ENCODE results near the gene MAP1LC3B. TPM values are rescaled to one million over a fixed set of nuclear protein-coding genes. Genes with fewer than 3 reads are reported as not detected.
"Not testable (repeated sequence)": the region's sequence is repeated elsewhere in the genome, so short reads cannot be mapped to it uniquely, and the experiment has no call there.

Gene MAP1LC3B
- total RNA-seq, 2 donors from 2014 or later, result 18.5 to 22.8 TPM

GRCh38 chr16:87359121-87359520, 33.0 kb upstream of the MAP1LC3B start:
- ATAC-seq (no peak), DNase-seq (no peak)
- Histone ChIP-seq H3K4me1 (peaks cover 9% of the 10 kb centered on the region), H3K4me3 (no peak overlapping the region), H3K36me3 (replicated peaks in 1 of 2; ENCODE audit: insufficient read depth in 1 of 2, low read depth in 2 of 2) (peaks cover 0 to 13% of the 10 kb centered on the region in 2 donors), H3K27me3 (no peaks in the 10 kb centered on the region), H3K9me3 (no peaks in the 10 kb centered on the region), H3K27ac (no peak overlapping the region)
- TF ChIP-seq, protein P1, sequence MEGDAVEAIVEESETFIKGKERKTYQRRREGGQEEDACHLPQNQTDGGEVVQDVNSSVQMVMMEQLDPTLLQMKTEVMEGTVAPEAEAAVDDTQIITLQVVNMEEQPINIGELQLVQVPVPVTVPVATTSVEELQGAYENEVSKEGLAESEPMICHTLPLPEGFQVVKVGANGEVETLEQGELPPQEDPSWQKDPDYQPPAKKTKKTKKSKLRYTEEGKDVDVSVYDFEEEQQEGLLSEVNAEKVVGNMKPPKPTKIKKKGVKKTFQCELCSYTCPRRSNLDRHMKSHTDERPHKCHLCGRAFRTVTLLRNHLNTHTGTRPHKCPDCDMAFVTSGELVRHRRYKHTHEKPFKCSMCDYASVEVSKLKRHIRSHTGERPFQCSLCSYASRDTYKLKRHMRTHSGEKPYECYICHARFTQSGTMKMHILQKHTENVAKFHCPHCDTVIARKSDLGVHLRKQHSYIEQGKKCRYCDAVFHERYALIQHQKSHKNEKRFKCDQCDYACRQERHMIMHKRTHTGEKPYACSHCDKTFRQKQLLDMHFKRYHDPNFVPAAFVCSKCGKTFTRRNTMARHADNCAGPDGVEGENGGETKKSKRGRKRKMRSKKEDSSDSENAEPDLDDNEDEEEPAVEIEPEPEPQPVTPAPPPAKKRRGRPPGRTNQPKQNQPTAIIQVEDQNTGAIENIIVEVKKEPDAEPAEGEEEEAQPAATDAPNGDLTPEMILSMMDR (IDR thresholded peaks at IDR 0.05), result no peak
- TF ChIP-seq POLR2A (IDR thresholded peaks at IDR 0.05), result no peak
- intact Hi-C loops (cut with DNase I), result no loop called here
- WGBS, 2 donors, result 92 to 97% methylated on average over 7 of the region's 7 CpGs

GRCh38 chr16:87360862-87361610, 31.1 kb upstream of the MAP1LC3B start:
- Histone ChIP-seq H3K27me3 (no peaks in the 10 kb centered on the region), H3K36me3 (replicated peaks in 1 of 2; ENCODE audit: insufficient read depth in 1 of 2, low read depth in 2 of 2) (peaks cover 0 to 13% of the 10 kb centered on the region in 2 donors)
- intact Hi-C loops (cut with DNase I), result no loop called here

GRCh38 chr16:87361916-87362619, 30.1 kb upstream of the MAP1LC3B start:
- Histone ChIP-seq H3K4me3 (no peak overlapping the region), H3K9me3 (no peaks in the 10 kb centered on the region), H3K27ac (no peak overlapping the region), H3K27me3 (no peaks in the 10 kb centered on the region), H3K4me1 (peaks cover 15% of the 10 kb centered on the region), H3K36me3 (replicated peaks in 1 of 2; ENCODE audit: insufficient read depth in 1 of 2, low read depth in 2 of 2) (peaks cover 0 to 13% of the 10 kb centered on the region in 2 donors)
- no peak for ATAC-seq
- TF ChIP-seq, protein P1 (IDR thresholded peaks at IDR 0.05), result no peak
- no peak for TF ChIP-seq POLR2A (IDR thresholded peaks at IDR 0.05)
- DNase-seq, result no peak
- intact Hi-C loops (cut with DNase I), result no loop called here
- 91 to 96% methylated on average over 8 of the region's 8 CpGs for WGBS, 2 donors

More at GRCh38 chr16:87360862-87361610, 31.1 kb upstream of the MAP1LC3B start:
- WGBS, 2 donors, result 92 to 98% methylated on average over 14 to 16 of the region's 16 CpGs
- TF ChIP-seq POLR2A (IDR thresholded peaks at IDR 0.05), result no peak
- TF ChIP-seq, protein P1 (IDR thresholded peaks at IDR 0.05), result no peak
- DNase-seq, result no peak
- Histone ChIP-seq H3K4me3 (no peak overlapping the region), H3K4me1 (peaks cover 15% of the 10 kb centered on the region), H3K9me3 (no peaks in the 10 kb centered on the region), H3K27ac (no peak overlapping the region)
- ATAC-seq, result no peak

DNA sequence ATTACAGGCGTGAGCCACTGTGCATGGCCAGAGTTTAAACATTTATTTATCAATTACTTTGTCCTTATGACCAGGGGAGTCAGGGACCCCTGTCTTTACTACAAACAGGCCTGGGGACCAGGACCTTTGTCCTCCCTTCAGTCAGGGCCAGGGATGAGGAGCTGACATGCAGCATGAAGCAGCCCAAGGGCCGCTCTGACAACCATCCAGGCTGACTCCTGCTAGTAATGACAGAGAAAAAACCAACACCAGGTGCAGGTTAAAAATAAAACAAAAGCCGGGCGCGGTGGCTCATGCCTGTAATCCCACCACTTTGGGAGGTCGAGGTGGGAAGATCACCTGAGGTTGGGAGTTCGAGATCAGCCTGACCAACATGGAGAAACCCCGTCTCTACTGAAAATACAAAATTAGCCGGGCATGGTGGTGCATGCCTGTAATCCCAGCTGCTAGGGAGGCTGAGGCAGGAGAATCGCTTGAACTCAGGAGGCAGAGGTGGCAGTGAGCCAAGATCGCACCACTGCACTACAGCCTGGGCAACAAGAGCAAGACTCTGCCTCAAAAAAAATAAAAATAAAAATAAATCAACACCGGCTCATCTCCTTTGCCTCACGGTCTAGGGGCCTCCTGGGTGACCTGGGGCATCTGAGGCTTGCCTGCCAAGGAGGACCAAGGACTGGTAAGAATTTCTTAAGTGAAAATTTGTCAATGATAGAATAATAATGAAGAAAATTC, 29.1 kb upstream of the MAP1LC3B start:
- Histone ChIP-seq H3K36me3 (replicated peaks in 1 of 2; ENCODE audit: insufficient read depth in 1 of 2, low read depth in 2 of 2) (peaks cover 0 to 12% of the 10 kb centered on the region in 2 donors), H3K4me1 (peaks cover 15% of the 10 kb centered on the region), H3K27ac (peak overlapping the region in 1 of 4 donors; percentile 9)
- H3K27me3 ChIP-seq; ATAC-seq; H3K9me3 ChIP-seq; H3K4me3 ChIP-seq; DNase-seq; intact Hi-C loops (cut with DNase I): not testable (repeated sequence)
- WGBS, 2 donors, result 93 to 96% methylated on average over 13 of the region's 13 CpGs
